Peyer's patch (tissue), 4 donors: ENCODE measurements around the gene PPP1R3F.

Experiments used
- POLR2A ChIP-seq, 2 donors: fragments of 450-650 bp; IDR thresholded peaks; one replicate each; pipeline ENCODE4 v1.5.1; 2017; ENCODE audit warnings: antibody characterized with exemption in 2 of 2, mild to moderate bottlenecking in 2 of 2, moderate library complexity in 2 of 2
- TF ChIP-seq, protein P1 (sequence below), 6 experiments: fragments of 450-650 bp in 4 of 6; fragments of 200-600 bp in 2 of 6; sonication (generic) in 1 of 6; IDR thresholded peaks; one replicate each; pipeline ENCODE4 v1.5.1; 2017 to 2019; ENCODE audit warnings: antibody characterized with exemption in 6 of 6, mild to moderate bottlenecking in 3 of 6, moderate library complexity in 1 of 6

- TF ChIP-seq, protein P1, sequence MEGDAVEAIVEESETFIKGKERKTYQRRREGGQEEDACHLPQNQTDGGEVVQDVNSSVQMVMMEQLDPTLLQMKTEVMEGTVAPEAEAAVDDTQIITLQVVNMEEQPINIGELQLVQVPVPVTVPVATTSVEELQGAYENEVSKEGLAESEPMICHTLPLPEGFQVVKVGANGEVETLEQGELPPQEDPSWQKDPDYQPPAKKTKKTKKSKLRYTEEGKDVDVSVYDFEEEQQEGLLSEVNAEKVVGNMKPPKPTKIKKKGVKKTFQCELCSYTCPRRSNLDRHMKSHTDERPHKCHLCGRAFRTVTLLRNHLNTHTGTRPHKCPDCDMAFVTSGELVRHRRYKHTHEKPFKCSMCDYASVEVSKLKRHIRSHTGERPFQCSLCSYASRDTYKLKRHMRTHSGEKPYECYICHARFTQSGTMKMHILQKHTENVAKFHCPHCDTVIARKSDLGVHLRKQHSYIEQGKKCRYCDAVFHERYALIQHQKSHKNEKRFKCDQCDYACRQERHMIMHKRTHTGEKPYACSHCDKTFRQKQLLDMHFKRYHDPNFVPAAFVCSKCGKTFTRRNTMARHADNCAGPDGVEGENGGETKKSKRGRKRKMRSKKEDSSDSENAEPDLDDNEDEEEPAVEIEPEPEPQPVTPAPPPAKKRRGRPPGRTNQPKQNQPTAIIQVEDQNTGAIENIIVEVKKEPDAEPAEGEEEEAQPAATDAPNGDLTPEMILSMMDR (IDR thresholded peaks at IDR 0.05) = no peak
- TF ChIP-seq POLR2A (IDR thresholded peaks at IDR 0.05) = no peak
Observed at GRCh38 chrX:49250066-49250465, 19.5 kb upstream of the PPP1R3F start.
